GM18526 (cell line): ENCODE results near the gene GVQW3.

Experiments used
- POLR2A ChIP-seq: IDR thresholded peaks from 3 replicates; pipeline ENCODE4 v1.6.1; 2011; ENCODE audit not compliant: insufficient read length; ENCODE audit errors: extremely low read depth

The GVQW3 gene

GRCh38 chr11:76371170-76371569, 10.0 kb upstream of the GVQW3 start:
- no peak for TF ChIP-seq POLR2A

GRCh38 chr11:76376746-76377558, 4.2 kb upstream of the GVQW3 start:
- TF ChIP-seq POLR2A: no peak

- TF ChIP-seq POLR2A: no peak
Observed at GRCh38 chr11:76379807-76380158, 1.3 kb upstream of the GVQW3 start.

- TF ChIP-seq POLR2A: no peak
Observed at GRCh38 chr11:76380159-76380976, 755 bp upstream of the GVQW3 start.

GRCh38 chr11:76382209-76382608, 1.1 kb downstream of the GVQW3 start:
- TF ChIP-seq POLR2A: no peak

- no peak for TF ChIP-seq POLR2A
Observed at GRCh38 chr11:76385903-76386302, 4.8 kb downstream of the GVQW3 start.

GRCh38 chr11:76388408-76388807, 7.3 kb downstream of the GVQW3 start:
- TF ChIP-seq POLR2A: no peak

- no peak for TF ChIP-seq POLR2A
Observed at GRCh38 chr11:76391021-76391420, 9.9 kb downstream of the GVQW3 start.

- TF ChIP-seq POLR2A: no peak
Observed at GRCh38 chr11:76391811-76392475, 10.8 kb downstream of the GVQW3 start.

- no peak for TF ChIP-seq POLR2A
Observed at GRCh38 chr11:76392870-76393269, 11.7 kb downstream of the GVQW3 start.

- no peak for TF ChIP-seq POLR2A
Observed at GRCh38 chr11:76394411-76394810, 13.3 kb downstream of the GVQW3 start.

- TF ChIP-seq POLR2A: no peak
Observed at GRCh38 chr11:76395296-76395695, 14.2 kb downstream of the GVQW3 start.

GRCh38 chr11:76397383-76397782, 16.3 kb downstream of the GVQW3 start:
- TF ChIP-seq POLR2A: no peak

GRCh38 chr11:76400967-76401366, 19.8 kb downstream of the GVQW3 start:
- TF ChIP-seq POLR2A: no peak

- no peak for TF ChIP-seq POLR2A
Observed at GRCh38 chr11:76406359-76406758, 25.2 kb downstream of the GVQW3 start.
